HG03575 (cell line): ENCODE results near the gene HBM.

Experiments
- ATAC-seq: cut with Tn5 transposase; IDR thresholded peaks from one replicate; pipeline ENCODE4 v1.9.1; 2021; ENCODE audit not compliant: unreplicated experiment, insufficient number of reproducible peaks, low FRiP score; ENCODE audit errors: extremely low read depth

Gene HBM

GRCh38 chr16:212999-213398 is 47.2 kb downstream of the HBM start:
- no peak for ATAC-seq
